ENCODE data around the gene NCS1.

NCS1 gene

DNA sequence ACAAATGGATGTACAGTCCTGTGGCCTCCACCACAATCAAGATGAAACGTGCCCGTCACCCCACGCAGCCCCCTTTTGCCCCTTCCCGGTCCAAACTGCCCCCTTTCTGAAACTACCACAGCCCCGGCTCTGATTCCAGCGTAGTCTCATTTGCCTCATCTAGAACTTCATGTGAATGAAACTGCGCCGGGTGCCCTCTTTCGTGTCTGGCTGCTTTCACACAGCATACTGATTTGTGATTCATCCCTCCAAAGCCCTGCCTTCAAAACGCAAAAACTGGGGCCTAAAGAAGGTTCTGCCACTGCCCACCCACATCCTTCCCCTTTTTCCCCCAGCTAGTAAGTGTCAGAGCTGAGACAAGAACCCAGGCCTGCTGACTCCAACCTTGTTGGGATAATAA, 31.5 kb upstream of the NCS1 start:
- peak overlapping the region; percentile 37 for H3K4me3 Mint-ChIP-seq
- DNase-seq (peak; percentile 70), ATAC-seq (peak; percentile 83)
- peaks cover 19% of the 10 kb centered on the region for H3K27me3 Mint-ChIP-seq
- H3K36me3 Mint-ChIP-seq (ENCODE audit: low read depth): peaks cover 26% of the 10 kb centered on the region
- H3K9me3 Mint-ChIP-seq: no peaks in the 10 kb centered on the region
- peak overlapping the region; percentile 82 for H3K27ac Mint-ChIP-seq
- peaks cover 83% of the 10 kb centered on the region for H3K4me1 Mint-ChIP-seq

- ATAC-seq (no peak), DNase-seq (no peak)
- no peak overlapping the region for H3K4me3 Mint-ChIP-seq
- H3K27me3 Mint-ChIP-seq: peaks cover 24% of the 10 kb centered on the region
- H3K36me3 Mint-ChIP-seq (ENCODE audit: low read depth): peaks cover 13% of the 10 kb centered on the region
- no peak overlapping the region for H3K27ac Mint-ChIP-seq
- H3K4me1 Mint-ChIP-seq: peaks cover 72% of the 10 kb centered on the region
- H3K9me3 Mint-ChIP-seq: no peaks in the 10 kb centered on the region
These were observed 30.1 kb upstream of the NCS1 start for GRCh38 chr9:130142056-130142455.

DNA sequence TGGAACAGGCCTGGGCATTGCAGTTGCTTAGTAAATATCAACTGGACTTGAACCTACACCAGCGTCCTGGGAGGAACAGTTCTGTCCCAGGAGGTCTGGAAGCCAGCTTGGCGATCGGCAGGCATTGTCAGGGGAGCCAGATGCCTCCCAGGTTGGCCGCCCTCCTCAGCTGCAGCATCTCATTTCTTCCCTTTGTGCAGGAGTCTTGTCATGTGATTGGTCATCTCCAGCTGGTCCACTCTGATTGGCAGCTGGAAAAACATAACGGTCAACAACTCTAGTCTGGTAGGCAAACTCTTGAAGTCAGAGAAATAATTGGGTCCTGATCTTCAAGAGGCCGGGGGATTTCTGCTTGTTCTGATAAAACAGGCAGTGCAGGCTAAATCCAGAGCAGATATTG, 29.6 kb upstream of the NCS1 start:
- DNase-seq (no peak), ATAC-seq (no peak)
- H3K27me3 Mint-ChIP-seq: peaks cover 24% of the 10 kb centered on the region
- peaks cover 74% of the 10 kb centered on the region for H3K4me1 Mint-ChIP-seq
- H3K27ac Mint-ChIP-seq: no peak overlapping the region
- H3K4me3 Mint-ChIP-seq: no peak overlapping the region
- no peaks in the 10 kb centered on the region for H3K9me3 Mint-ChIP-seq
- peaks cover 9% of the 10 kb centered on the region for H3K36me3 Mint-ChIP-seq (ENCODE audit: low read depth)

GRCh38 chr9:130143279-130143893, 28.8 kb upstream of the NCS1 start:
- Mint-ChIP-seq H3K27me3 (peaks cover 24% of the 10 kb centered on the region), H3K9me3 (no peaks in the 10 kb centered on the region), H3K27ac (peak overlapping the region; percentile 73), H3K4me3 (peak overlapping the region; percentile 43), H3K4me1 (peaks cover 72% of the 10 kb centered on the region), H3K36me3 (ENCODE audit: low read depth) (peaks cover 4% of the 10 kb centered on the region)
- no peak for DNase-seq
- no peak for ATAC-seq

DNA sequence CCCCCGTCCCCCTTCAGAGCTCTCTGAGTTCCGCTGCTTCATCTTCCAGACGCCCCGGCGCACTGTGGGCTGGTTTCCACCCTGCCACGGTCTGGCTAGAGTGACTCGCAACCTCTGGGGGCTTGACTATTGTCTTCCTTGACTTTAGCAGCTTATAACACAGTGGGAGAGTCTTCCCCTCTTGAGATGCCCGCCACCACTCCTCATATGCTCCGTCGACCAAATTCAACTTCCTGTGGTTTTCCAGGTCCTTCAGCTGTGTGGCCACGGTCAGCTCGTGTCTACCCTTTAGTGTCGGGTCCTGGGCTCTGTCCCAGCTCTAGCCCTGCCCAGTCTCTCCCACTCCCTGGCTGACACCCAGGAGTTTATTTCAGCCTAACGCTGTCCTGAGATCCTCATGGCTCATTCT, 28.2 kb upstream of the NCS1 start:
- H3K9me3 Mint-ChIP-seq: no peaks in the 10 kb centered on the region
- peaks cover 24% of the 10 kb centered on the region for H3K27me3 Mint-ChIP-seq
- H3K36me3 Mint-ChIP-seq (ENCODE audit: low read depth): peaks cover under 1% of the 10 kb centered on the region
- H3K27ac Mint-ChIP-seq: peak overlapping the region; percentile 73
- ATAC-seq (peak; percentile 63), DNase-seq (peak; percentile 41)
- peaks cover 66% of the 10 kb centered on the region for H3K4me1 Mint-ChIP-seq
- peak overlapping the region; percentile 43 for H3K4me3 Mint-ChIP-seq

DNA sequence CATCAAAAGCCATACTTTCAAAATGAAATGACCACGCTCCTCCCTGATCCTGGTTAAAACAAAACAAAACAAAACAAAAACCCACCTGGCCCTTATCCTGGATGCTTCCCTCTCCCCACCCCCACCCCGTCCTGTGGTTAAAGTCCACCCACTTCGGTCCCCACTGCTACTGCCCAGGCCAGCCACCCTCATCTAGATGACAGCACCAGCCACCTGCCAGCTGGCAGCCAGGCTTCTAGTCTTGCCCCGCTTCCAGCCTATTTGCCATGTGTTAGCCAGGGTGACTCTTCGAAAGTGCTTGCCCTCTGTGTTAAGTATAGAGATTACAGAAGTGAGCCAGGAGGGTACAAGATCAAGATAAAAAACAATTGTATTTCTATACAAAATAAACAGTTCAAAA, 27.5 kb upstream of the NCS1 start:
- DNase-seq: no peak
- no peaks in the 10 kb centered on the region for H3K36me3 Mint-ChIP-seq (ENCODE audit: low read depth)
- peaks cover 59% of the 10 kb centered on the region for H3K4me1 Mint-ChIP-seq
- peaks cover 24% of the 10 kb centered on the region for H3K27me3 Mint-ChIP-seq
- H3K9me3 Mint-ChIP-seq: no peaks in the 10 kb centered on the region
- ATAC-seq: no peak
- no peak overlapping the region for H3K27ac Mint-ChIP-seq
- no peak overlapping the region for H3K4me3 Mint-ChIP-seq

- H3K4me1 Mint-ChIP-seq: peaks cover 49% of the 10 kb centered on the region
- no peak for DNase-seq
- H3K27ac Mint-ChIP-seq: no peak overlapping the region
- no peak overlapping the region for H3K4me3 Mint-ChIP-seq
- H3K9me3 Mint-ChIP-seq: no peaks in the 10 kb centered on the region
- H3K27me3 Mint-ChIP-seq: peaks cover 24% of the 10 kb centered on the region
- H3K36me3 Mint-ChIP-seq (ENCODE audit: low read depth): no peaks in the 10 kb centered on the region
- no peak for ATAC-seq
These were observed 26.5 kb upstream of the NCS1 start for GRCh38 chr9:130145658-130146057.

DNA sequence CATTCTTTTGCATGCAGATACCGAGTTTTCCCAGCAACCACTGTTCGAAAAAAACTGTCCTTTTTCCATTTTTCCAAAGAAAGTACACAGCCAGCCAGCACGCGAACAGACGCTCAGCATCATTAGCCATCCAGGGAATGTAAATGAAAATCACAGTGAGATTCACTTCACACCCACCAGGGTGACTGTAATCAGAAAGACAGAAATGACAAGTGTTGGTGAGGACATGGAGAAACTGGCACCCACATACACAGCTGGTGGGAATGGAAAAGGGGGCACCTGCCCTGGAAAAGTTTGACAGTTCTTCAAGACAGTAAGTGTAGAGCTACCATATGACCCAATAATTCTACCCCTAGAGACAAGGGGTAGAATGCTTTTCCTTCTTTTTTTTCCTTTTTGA, 25.0 kb upstream of the NCS1 start:
- peaks cover 24% of the 10 kb centered on the region for H3K27me3 Mint-ChIP-seq
- peaks cover 34% of the 10 kb centered on the region for H3K4me1 Mint-ChIP-seq
- no peaks in the 10 kb centered on the region for H3K9me3 Mint-ChIP-seq
- H3K27ac Mint-ChIP-seq: no peak overlapping the region
- no peaks in the 10 kb centered on the region for H3K36me3 Mint-ChIP-seq (ENCODE audit: low read depth)
- no peak overlapping the region for H3K4me3 Mint-ChIP-seq
- no peak for DNase-seq
- ATAC-seq: peak; percentile 44

GRCh38 chr9:130147910-130148309, 24.3 kb upstream of the NCS1 start:
- Mint-ChIP-seq H3K27ac (no peak overlapping the region), H3K4me3 (no peak overlapping the region), H3K4me1 (peaks cover 30% of the 10 kb centered on the region), H3K27me3 (peaks cover 24% of the 10 kb centered on the region), H3K9me3 (no peaks in the 10 kb centered on the region), H3K36me3 (ENCODE audit: low read depth) (no peaks in the 10 kb centered on the region)
- ATAC-seq (no peak), DNase-seq (no peak)

- no peak overlapping the region for H3K27ac Mint-ChIP-seq
- H3K36me3 Mint-ChIP-seq (ENCODE audit: low read depth): no peaks in the 10 kb centered on the region
- DNase-seq (no peak), ATAC-seq (no peak)
- no peak overlapping the region for H3K4me3 Mint-ChIP-seq
- H3K4me1 Mint-ChIP-seq: peaks cover 20% of the 10 kb centered on the region
- H3K9me3 Mint-ChIP-seq: no peaks in the 10 kb centered on the region
- peaks cover 17% of the 10 kb centered on the region for H3K27me3 Mint-ChIP-seq
These were observed 23.2 kb upstream of the NCS1 start for GRCh38 chr9:130149031-130149430.

DNA sequence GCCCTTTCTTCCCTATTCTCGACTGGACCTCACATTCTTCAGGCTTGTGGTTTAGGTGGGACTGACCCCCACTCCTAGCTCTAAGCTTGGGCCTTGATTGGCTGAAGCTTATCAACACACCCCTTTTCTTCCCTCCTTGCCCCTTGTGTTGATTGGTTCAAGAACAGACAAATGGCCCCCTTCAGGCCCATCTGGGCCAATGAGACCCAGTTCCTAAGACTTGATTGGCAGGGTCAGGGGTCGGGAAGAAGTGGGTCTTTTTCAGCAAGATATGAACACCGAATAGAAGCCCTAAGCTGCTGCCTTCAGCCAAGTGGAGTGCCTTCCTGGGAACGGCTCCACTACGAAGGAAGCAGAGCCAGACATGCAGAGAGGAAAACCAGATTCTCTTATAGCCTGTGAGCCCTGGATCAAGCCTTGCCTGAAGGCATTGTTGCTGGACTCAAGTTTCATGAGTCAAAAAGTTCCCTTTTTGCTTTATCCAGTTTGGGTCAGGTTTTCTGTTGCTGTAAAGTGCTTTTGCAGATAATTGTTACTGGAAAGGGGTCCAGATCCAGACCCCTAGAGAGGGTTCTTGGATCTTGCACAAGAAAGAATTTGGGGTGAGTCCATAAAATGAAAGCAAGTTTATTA, 22.4 kb upstream of the NCS1 start:
- H3K36me3 Mint-ChIP-seq (ENCODE audit: low read depth): no peaks in the 10 kb centered on the region
- peaks cover 13% of the 10 kb centered on the region for H3K27me3 Mint-ChIP-seq
- no peaks in the 10 kb centered on the region for H3K9me3 Mint-ChIP-seq
- ATAC-seq: no peak
- H3K27ac Mint-ChIP-seq: no peak overlapping the region
- H3K4me3 Mint-ChIP-seq: no peak overlapping the region
- H3K4me1 Mint-ChIP-seq: peaks cover 15% of the 10 kb centered on the region
- no peak for DNase-seq

GRCh38 chr9:130150779-130151382, 21.3 kb upstream of the NCS1 start:
- no peak for DNase-seq
- Mint-ChIP-seq H3K36me3 (ENCODE audit: low read depth) (no peaks in the 10 kb centered on the region), H3K4me3 (no peak overlapping the region), H3K9me3 (no peaks in the 10 kb centered on the region), H3K4me1 (peaks cover 12% of the 10 kb centered on the region), H3K27ac (no peak overlapping the region), H3K27me3 (peaks cover 4% of the 10 kb centered on the region)
- ATAC-seq: no peak

DNA sequence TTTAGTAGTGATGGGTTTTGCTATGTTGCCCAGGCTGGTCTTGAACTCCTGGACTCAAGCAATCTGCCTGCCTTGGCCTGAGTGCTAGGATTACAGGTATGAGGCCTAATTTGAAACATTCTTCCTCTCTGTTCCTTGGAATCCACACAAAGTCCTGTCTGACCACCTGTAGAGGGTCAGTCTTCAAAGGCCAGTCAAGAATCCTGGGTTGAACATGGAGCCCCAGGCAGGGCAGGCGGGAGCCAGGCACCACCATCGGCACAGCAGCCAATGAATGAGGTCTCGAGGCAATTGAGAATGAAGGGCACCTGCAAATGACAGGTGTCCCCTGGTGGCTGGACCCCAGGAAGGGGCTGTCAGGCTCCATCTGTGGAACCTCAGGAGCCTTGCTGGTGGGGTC, 17.4 kb upstream of the NCS1 start:
- Mint-ChIP-seq H3K4me3 (no peak overlapping the region), H3K27ac (no peak overlapping the region), H3K27me3 (no peaks in the 10 kb centered on the region), H3K9me3 (no peaks in the 10 kb centered on the region), H3K4me1 (no peaks in the 10 kb centered on the region), H3K36me3 (ENCODE audit: low read depth) (no peaks in the 10 kb centered on the region)
- DNase-seq (no peak), ATAC-seq (no peak)

DNA sequence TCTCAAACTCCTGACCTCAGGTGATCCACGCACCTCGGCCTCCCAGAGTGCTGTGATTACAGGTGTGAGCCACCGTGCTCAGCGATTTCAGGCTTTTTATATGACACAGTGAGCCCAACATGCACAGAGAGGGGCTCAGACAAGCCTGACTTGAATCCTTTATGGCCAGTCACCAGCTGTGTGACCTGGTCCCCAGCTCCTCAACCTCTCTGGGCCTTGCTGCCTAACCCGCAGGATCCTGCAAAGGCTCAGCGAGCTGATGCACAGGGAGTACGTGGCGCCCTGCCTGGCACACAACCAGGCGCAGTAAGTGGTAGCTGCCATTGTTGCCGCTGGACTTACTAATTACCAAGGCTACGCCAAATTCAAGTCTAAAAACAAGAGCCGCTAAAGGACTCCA, 16.6 kb upstream of the NCS1 start:
- Mint-ChIP-seq H3K27ac (no peak overlapping the region), H3K36me3 (ENCODE audit: low read depth) (no peaks in the 10 kb centered on the region), H3K4me3 (no peak overlapping the region), H3K4me1 (peaks cover 3% of the 10 kb centered on the region), H3K9me3 (no peaks in the 10 kb centered on the region), H3K27me3 (peaks cover 2% of the 10 kb centered on the region)
- ATAC-seq: no peak
- DNase-seq: no peak

DNA sequence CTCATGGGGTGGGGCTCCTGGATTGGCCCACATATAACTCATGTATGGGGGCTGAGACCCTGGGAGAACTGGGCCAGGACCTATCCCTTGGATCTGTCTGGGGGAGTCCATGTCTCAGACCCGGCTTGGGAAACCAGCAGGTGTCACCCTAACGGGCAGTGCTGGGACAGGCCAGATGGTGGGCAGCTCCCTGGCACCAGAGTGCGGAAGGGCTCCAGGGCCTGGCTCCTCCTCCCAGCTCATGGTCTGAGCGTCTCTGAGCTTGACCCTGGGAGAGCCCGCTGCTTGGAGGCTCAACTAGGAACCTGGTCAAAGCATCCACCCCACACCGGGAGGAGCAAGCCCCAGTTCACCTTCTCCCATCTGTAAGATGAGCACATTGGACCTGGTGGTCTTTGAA, 15.5 kb upstream of the NCS1 start:
- Mint-ChIP-seq H3K4me1 (peaks cover 3% of the 10 kb centered on the region), H3K36me3 (ENCODE audit: low read depth) (no peaks in the 10 kb centered on the region), H3K27me3 (peaks cover 2% of the 10 kb centered on the region), H3K4me3 (no peak overlapping the region), H3K27ac (no peak overlapping the region), H3K9me3 (no peaks in the 10 kb centered on the region)
- ATAC-seq: no peak
- no peak for DNase-seq
